Smooth muscle cell of the brain vasculature (primary cell): ENCODE results near the gene CLMN.

Experiments
- DNase-seq: peaks from one replicate; pipeline ENCODE4 v3.0.0-alpha.2; 2012; ENCODE audit warnings: low read depth, low spot score

CLMN gene

DNA sequence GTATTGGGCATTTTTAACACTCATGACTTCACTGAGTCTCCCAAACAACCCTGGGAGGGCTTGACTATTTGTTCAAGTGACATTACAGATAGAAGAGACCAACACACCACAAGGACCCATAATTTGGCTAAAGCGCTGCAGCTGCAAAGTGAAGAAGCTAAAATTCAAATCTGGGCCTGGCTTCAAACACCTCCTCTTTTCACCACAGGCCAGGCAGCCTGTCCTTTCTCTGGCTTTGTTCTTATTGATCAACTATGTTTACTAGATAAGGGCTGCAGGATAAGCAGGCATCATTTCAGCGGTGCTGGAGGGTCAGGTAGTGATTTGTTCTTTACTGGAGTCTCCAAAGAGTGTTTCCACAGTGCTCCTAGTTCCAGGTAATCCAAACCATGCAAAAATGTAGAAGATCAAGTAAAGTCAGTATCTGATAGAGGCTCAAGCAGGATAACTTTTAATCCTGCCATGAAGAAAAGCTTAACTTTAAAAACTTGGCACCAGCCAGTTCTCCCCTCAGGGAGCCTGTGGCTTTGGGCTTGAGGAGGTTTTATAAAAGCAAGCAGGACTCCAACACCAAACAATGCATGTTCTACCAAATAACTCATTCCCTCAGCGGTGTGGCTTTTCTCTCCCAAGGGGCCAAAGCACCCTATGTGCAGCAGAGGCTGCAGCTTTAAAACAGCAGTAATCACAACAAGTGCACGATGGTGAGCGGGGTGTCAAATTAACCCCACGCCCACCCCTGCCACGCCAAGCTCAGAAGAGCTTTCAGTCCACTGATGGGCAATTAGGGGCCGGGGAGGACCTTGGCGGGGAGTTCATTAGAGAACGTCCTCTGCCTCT lies 16.8 kb downstream of the CLMN start:
- DNase-seq, result no peak

DNA sequence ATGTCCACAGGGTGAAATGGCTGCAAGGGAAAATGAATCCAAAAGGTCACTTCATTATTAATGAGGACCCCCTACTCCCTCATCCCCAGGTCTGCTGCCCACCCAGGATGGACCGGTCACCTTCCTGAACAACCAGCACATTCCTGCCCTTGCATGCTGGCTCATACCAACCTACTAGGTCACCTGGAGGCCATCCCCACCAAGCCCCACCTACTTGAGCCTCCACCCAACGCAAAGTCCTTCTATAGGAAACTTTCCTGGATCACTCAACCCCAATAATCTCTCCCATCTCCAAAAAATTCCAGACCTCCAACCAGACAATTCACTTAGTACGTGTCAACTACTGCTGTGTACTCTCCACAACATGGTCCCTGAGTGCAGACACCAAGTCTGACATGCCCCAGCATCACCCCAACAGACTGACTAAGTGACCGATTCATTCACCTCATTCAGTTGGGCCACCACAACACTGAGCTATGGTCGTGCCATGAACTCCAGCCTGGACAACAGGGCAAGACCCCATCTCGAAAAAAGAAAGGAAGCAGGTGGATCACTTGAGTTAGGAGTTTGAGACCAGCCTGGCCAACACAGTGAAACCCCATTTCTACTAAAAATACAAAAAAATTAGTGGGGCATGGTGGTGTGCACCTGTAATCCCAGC lies 18.1 kb downstream of the CLMN start:
- no peak for DNase-seq

DNA sequence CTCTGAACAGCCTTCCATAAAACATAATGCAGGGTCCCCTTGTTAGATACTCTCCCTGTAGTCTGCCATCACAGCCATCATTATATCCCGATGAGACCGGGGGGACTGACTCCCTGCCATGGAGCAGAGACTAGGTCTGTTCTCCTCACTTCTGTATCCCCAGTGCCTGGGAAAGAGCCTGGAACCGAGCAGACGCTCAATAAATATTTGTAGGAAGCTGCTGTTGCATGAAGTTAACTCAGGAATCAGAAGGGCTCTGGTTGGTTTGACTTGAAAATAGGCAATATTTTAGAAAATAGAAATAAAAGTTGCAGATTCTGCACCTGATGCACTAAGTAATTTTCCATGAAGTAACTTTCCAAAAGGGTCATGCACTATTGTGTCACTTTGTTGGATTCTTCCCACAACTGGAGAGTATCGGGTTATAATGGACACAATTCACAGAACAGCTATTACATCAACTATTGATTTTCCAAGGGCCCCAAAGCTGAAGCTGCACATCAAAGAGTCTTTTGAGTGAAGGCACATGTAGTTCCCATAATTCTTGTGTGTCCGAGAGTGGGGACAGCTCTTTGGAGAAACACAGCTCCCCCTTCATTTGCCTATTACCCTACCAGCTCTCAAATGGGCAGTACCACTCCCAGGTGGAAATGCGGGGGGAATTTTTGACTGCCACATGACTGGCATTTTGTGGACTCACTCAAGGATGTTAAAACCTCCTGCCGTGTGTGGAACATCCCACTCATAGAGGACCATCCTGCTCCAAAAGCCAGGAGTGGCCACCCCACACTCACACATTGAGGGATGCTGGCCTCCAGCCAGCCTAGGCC lies 18.8 kb downstream of the CLMN start:
- DNase-seq, result no peak

DNA sequence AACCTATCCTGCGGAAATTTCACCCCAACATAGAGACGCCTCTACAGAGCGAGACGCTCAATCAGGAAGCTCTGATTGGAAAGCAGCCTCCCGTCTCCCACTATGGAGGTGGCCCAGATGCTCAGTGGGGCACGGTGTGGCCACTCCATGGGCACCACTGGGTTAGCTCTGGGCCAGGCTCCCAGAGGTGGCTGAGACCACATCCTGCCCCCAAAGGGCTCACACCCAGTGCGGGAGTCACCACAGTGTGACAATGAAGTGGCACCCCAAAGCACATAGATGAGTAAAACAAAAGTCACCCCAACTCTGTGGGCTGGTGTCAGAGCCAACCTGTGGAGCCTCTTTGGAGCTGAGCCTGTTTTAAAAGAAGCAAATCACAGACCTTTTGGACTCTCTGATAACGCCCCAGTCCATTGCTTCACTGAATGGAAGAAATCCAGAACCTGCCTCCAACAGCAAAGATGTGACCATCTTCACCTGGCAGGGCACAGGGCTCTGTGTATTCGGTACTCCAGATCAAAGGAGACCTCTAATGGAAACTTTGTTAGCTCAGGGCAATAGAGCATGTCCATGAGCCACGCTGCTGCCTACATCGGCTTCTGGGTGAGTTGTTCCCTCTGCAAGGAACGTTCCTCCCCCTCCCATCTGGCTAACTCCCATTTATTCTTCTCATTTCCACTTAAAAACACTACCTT lies 19.6 kb downstream of the CLMN start:
- no peak for DNase-seq

DNA sequence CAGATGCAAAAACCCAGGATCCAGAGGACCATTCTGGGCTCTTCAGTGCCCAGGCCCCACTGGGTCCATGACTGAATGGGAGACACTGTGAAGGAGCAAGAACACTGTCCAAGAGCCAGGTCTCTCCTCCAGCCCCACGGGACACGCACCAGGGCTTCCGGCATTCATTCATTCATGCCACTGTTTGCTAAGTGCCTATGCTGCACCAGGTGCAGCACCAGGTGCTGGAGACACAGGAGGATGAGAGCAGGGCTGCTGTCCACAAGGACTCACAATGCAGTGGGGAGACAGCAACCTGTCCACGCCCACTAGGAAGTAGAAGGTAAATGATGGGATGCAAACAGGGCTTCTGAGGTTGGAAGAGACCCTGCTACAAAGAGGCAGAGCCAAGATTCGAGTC lies 20.4 kb downstream of the CLMN start:
- no peak for DNase-seq

DNA sequence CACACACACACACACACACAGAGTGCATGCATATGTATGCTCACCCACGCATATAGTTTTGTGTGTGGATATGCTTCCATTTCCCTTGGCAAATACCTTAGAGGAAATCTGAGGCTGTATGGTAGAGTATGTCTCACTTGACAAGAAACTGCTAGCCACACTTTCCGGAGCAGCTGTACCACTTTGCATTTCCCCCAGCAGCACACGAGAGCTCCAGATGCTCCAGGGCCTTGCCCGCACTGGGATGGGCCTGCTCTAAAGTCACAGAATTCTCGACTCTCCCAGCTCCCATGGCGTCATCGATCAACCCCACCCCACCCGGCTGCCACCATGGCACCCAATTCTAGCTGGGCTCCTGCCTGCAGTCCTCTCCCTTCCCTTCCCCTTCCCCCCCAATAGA lies 21.9 kb downstream of the CLMN start:
- DNase-seq, result no peak

DNA sequence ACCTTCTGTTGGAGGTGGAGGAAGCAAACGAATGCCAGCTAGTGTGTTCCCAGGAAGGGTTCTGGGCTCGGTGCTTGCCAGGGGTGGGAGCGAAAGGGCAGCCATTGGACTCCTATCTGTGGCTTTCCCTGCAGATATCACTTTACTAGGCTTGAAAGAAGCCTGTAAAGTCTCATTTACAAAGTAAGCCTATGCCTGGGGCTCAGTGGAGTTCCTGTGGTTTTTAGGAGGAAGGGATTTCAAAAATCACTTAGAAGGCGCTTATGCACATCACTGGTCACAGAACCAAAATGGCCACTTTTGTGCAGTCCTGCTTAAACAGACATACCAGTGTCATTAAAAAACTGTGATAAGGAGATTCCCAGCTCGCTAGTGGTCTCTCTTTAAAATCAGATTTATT lies 22.7 kb downstream of the CLMN start:
- DNase-seq, result no peak

DNA sequence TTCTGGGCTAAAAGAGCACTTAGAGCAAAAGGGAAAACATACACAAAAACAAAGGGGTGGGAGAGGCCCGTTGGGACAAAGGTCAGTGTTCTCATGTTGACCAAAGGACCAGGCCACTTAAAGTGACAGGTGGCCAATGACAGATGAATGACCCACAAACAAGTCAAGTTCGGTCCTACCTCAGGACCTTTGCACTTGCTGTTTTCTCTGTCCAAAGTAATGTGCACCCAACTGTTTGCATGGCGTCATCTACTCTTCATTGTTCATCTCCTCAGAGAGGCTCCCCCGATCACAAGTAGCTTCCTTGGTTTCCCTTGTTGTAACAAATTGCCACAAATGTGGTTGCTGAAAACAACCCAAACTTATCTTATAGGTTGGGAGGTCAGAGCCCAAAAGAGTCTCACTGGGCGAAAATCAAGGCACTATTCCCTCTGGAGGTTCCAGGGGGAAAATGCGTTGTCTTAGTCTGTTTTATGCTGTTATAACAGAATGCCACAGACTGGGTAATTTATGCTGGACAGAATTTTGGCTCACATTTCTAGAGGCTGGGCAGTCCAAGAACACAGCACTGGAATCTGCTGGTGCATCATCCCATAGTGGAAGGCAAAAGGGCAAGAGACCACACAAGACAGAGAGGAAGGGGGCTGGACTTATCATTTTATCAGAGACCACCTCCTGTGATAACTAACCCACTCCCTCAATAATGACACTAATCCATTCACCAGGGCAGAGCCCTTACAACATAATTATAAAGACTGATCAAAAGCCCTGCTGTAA lies 23.9 kb downstream of the CLMN start:
- no peak for DNase-seq

DNA sequence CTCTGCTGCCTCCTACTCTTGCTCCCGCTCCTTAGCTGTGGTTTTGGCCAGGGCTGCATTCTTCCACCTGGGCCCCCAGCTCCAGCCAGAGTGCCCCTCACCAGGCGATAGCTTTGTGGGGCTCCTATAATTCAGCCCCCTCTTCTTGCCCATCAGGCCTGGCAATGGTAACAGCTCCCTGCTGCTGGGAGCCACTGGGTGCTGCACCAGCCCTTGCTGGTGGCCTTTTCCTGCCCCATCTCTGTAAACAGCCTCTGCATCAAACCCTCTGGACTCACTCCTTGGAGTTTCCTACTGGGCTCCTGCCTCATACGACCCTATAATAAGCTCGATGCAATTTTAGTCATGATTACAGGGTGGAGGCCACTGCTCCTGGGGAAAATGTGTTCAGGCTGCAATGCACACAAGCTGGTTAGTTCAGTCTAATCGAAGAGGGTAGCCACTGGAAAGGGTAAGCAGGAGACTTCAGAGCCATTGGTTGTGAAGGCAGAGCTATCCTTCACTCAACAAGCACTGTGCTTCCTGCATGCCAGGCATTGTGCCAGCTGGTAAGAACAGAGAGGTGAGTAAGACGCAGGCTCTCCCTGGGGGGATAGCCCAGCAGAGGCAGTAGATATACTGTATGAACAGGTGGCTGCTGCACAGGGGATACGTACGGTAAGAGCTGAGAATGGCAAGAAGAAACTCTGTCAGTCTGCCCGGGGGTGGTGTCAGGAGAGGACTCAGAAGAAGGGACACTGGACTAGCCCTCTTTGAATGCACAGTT lies 24.7 kb downstream of the CLMN start:
- no peak for DNase-seq

DNA sequence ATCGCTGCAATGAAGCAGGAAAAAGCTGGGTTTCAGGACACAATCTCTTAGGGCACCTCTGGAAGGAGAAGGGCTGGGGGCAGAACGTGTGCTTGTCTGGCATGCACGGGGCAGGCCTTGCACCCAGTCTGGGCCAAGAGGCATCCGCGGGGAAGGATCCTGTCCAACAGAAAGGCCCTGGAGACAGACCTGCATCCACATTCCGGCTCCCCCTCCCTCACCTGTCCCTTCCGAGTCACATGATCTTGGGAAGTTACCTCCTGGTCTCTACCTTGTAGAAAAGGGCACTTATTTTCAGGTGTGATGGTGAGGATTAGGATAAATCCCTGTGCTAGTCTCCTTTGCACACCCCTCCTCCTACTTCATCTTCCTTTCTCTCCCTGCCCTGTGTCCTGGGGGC lies 25.4 kb downstream of the CLMN start:
- no peak for DNase-seq

DNA sequence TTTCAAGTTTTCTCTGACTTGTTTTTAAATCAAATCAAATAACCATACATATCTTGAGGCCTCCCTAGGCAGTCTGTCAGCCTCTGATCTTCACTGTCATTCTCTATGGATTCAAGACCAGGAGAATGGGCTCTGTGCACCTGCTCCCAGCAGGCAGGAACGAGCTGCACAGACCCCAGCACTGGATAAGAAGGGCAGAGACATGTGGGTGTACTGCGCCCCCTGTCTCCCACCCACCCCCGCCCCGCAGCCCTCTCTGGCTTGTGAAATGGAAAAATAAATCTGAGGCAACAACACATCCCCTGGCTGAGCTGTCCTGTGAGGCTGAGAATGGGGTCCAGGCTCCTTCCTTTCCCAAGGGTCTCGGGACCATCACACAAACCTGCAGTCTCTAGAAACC lies 26.3 kb downstream of the CLMN start:
- DNase-seq, result no peak

DNA sequence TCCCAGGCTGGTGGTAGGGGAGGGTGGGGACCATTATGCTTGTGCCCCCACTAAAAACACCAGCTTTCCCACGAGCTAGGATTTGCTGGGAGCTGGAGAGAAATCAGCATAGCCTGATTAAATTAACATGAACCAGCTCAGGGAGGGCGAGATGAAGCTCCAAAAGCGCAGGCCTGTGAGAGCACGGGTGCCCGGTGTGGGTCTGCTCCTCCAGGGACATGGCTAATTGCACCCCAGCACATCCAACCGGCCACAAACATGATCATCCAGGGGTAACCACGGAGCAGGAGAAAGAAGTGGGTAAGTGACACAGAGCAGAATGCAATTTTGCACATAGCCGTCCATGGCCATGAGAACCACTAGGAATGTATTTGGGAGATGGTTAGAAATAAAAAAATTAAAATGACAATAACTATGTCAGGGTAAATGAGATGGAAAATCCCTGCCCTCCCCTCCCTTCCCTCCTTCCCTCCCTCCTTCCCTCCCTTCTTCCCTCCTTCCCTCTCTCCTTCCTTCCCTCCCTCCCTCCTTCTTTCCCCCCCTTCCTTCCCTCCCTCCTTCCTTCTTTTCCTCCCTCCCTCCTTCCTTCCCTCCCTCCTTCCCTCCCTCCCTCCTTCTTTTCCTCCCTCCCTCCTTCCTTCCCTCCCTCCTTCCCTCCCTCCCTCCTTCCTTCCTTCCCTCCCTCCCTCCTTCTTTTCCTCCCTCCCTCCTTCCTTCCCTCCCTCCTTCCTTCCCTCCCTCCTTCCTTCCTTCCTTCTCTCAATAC lies 26.9 kb downstream of the CLMN start:
- DNase-seq, result no peak

DNA sequence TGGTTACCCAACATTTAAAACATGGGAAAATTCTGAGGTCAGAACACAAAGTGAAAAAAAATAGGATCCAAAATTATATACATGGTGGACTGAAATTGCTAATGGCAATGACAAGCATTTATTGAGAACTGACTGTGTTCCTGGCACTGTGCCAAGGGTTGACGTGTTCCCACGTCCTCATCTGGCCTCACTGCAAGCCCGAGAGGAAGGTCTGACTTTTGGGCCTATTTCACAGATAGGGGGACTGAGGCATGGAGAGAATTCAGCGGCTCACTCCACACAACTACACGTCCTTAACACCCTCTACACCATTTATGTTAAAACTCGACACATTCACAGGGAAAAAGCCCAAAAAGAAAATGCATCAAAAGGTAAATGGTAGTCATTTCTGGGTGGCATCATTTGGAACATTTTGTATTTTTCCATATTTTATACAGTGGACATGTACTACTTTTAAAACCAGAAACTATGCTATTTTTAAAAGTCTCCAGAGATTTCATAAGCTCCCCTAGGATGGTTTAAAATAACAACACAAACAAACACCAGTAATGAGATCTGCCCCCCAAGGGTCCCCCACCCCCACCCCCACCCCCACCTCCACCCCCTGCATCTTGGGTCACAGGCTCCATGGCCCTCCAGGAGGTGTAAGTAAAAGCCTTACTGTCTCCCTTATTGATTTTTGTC lies 27.7 kb downstream of the CLMN start:
- no peak for DNase-seq

DNA sequence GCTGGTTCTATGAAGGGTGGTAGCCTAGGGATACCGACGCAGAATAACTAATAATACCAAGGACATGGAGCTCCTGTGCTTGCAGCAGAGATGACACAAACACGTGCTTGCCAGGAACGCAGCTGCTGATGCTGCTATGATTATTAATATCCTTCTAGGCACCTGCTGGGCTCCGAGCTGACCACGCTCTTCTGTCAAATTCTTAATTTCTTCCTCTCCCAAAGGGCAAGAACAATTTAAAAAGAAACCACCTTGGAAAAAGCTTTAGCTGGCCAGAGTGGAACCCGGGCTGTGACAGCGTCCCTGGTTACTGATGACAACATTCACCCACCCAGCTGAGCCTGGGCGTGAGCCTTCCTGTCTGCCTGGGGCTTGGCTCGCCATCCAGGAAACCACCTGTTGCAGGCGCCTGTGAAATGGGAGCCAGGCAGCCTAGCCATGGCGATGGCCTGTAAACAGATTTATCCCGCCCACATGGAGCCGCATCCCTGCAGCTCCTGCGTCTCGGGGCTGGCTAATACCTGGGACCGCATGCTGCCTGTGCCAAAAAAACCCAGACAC lies 28.8 kb downstream of the CLMN start:
- no peak for DNase-seq

DNA sequence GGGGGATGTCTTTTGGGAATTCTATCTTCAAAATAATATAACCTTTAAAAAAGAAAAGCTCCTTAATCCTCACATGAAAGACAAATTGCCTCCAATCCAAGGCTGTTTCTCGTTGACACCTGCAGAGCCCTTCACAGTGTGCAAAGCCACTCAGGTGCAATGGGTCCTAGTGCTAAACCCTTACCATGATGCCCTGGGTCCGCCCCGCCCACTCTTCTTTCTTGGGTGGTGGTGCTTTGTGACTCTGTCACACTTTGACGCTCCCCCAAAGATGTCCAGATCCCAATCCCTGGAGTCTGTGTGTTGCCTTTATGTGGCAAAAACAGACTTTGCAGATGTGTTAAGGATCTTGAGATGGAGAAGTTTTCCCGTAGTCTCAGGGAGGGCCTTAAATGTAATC lies 29.7 kb downstream of the CLMN start:
- no peak for DNase-seq

DNA sequence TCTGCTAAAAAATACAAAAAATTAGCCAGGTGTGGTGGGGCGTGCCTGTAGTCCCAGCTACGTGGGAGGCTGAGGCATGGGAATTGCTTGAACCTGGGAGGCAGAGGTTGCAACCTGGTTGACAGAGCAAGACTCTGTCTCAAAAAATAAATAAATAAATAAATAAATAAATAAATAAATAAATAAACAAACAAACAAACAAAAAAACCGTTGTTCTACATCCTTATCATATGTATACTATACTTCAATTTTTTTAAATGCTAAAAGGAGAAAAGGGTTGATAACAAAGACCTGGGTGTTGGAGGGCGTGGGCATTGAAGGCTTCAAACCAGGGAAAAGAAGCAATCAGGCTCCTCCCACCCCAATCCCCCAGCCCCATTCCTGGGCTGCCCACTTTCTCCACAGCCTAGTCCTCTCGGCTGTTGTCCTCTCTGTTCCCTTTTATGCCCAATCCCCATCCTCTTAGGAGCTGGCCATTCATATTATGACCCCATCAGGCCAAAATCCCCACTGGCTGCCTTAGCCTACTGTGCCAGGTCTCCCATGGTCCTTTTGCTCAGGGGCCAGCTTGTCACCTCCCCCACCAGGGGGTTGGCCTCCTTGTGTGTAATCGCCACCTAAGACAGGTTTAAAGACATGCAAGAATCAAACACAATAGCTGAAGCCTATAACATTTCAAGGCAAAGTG lies 30.2 kb downstream of the CLMN start:
- no peak for DNase-seq

DNA sequence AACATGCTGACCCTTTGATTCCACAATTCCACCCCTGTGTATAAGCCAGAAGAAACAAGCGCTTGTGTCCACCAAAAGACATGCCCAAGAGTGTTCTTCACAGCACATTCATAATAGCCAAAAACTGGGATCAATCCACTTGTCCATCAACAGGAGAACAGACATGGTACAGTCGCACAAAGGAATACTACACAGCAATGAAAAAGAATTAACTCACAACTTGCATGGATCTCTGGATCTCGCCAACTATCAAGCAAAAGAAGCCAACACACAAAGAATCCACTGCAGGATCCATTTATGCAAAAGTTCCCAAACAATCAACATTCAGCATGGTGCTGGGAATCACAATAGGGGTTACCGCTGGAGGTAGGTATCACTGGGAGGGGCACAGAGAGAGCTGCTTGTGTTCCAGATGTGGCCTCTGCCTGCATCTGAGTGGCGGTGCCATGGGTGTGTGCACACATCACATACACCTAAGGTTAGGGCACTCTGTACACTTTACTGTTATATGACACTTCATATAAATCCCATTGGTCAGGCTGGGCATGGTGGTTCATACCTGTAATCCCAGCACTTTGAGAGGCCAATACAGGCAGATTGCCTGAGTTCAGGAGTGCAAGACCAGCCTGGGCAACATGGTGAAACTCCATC lies 30.9 kb downstream of the CLMN start:
- DNase-seq, result no peak
